Ishikawa (cell line): Measurements from ENCODE around the gene FKBP10.

Experiments used
- CEBPB ChIP-seq: IDR thresholded peaks from 2 replicates; pipeline ENCODE4 v1.6.1; 2012
- CREB1 ChIP-seq: IDR thresholded peaks from 2 replicates; pipeline ENCODE4 v1.6.1; 2012; ENCODE audit warnings: low read depth
- EGR1 ChIP-seq: IDR thresholded peaks from 2 replicates; pipeline ENCODE4 v1.6.1; 2012
- EP300 ChIP-seq: IDR thresholded peaks from 2 replicates; pipeline ENCODE4 v1.6.1; 2012; ENCODE audit warnings: borderline replicate concordance
- FOXM1 ChIP-seq: IDR thresholded peaks from 2 replicates; pipeline ENCODE4 v1.6.1; 2012; ENCODE audit warnings: low read depth, borderline replicate concordance
- NFIC ChIP-seq: IDR thresholded peaks from 2 replicates; pipeline ENCODE4 v1.6.1; 2012
- RAD21 ChIP-seq: IDR thresholded peaks from 2 replicates; pipeline ENCODE4 v1.6.1; 2012; ENCODE audit warnings: low read depth
- TAF1 ChIP-seq: IDR thresholded peaks from 2 replicates; pipeline ENCODE4 v1.6.1; 2012; ENCODE audit warnings: low read depth, mild to moderate bottlenecking
- TCF12 ChIP-seq: IDR thresholded peaks from 2 replicates; pipeline ENCODE4 v1.6.1; 2012; ENCODE audit warnings: low read depth
- TEAD4 ChIP-seq: IDR thresholded peaks from 2 replicates; pipeline ENCODE4 v1.6.1; 2012
- YY1 ChIP-seq: IDR thresholded peaks from 2 replicates; pipeline ENCODE4 v1.6.1; 2012; ENCODE audit warnings: low read depth
- ZBTB7A ChIP-seq: IDR thresholded peaks from 2 replicates; pipeline ENCODE4 v1.6.1; 2012; ENCODE audit warnings: low read depth
- TF ChIP-seq, protein P1 (sequence below): IDR thresholded peaks from 2 replicates; pipeline ENCODE4 v1.6.1; 2012
- TF ChIP-seq, protein P2 (sequence below): IDR thresholded peaks from 2 replicates; pipeline ENCODE4 v1.6.1; 2012
- TF ChIP-seq, protein P3 (sequence below): IDR thresholded peaks from 2 replicates; pipeline ENCODE4 v1.6.1; 2012; ENCODE audit warnings: low read depth, mild to moderate bottlenecking

Gene FKBP10

DNA sequence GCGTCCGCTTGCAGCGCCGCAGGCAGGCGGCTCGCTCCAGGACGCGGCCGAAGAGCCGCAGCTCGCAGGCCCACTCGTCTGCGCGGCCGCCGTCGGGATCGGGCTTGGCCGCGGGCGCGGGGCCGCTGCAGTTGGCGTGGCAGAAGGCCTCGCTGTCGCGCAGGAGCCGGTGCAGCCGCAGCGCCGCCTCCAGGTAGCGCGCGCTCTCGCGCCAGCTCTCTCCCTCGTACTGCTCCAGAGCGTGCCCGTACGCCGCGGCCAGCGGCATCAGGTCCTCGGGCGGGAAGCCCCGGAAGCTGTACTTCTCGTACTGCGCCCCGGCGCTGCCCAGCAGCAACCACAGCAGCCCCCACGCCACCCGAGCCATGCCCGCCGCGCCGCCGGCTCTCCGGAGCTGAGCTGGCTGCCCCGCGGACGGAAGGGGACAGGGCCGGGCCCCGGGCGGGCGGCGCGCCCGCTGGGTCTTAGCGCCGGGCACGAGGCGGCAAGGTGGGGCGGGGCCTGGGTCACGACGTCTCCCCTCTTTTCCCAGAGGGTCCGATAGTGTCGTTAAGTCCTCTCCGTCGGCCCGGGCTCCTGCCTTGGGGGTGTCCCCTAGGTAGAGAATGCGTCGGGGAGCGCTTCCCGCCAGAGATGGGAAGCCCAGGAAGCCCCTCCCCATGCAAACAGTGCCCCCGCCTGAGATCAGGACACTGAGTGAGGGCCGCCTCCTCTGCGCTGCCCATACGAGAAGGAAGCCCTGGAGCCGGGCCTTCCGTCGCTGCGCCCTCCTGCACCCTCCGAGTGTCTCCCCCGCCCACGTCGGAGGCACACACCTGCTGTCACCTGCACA is 1.0 kb upstream of the FKBP10 start, which contains the start of gene P3H4:
Gene P3H4 (minus strand): TSS at position 401 of the 832 bp plus-strand sequence. CDS start 34 bp downstream, at position 367.
- peak; percentile 60; the same call in 1 of the 2 replicates for TF ChIP-seq TAF1
- no peak for TF ChIP-seq TEAD4
- TF ChIP-seq TCF12, result no peak
- TF ChIP-seq EGR1, result 0 out of 2 replicates have a peak, but pooled peaks have one; percentile 20
- TF ChIP-seq RAD21, result peak; percentile 53; the same call in 1 of the 2 replicates
- TF ChIP-seq EP300, result no peak
- TF ChIP-seq, protein P1, sequence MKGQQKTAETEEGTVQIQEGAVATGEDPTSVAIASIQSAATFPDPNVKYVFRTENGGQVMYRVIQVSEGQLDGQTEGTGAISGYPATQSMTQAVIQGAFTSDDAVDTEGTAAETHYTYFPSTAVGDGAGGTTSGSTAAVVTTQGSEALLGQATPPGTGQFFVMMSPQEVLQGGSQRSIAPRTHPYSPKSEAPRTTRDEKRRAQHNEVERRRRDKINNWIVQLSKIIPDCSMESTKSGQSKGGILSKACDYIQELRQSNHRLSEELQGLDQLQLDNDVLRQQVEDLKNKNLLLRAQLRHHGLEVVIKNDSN, result no peak; the same call in 1 of the 2 replicates
- no peak for TF ChIP-seq FOXM1
- peak; percentile 27; the same call in 1 of the 2 replicates for TF ChIP-seq NFIC
- no peak for TF ChIP-seq CEBPB
- TF ChIP-seq, protein P2, sequence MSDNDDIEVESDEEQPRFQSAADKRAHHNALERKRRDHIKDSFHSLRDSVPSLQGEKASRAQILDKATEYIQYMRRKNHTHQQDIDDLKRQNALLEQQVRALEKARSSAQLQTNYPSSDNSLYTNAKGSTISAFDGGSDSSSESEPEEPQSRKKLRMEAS, result peak; percentile 84
- no peak for TF ChIP-seq CREB1
- TF ChIP-seq YY1, result no peak; the same call in 1 of the 2 replicates
- 0 out of 2 replicates have a peak, but pooled peaks have one; percentile 50 for TF ChIP-seq ZBTB7A
- TF ChIP-seq, protein P3, sequence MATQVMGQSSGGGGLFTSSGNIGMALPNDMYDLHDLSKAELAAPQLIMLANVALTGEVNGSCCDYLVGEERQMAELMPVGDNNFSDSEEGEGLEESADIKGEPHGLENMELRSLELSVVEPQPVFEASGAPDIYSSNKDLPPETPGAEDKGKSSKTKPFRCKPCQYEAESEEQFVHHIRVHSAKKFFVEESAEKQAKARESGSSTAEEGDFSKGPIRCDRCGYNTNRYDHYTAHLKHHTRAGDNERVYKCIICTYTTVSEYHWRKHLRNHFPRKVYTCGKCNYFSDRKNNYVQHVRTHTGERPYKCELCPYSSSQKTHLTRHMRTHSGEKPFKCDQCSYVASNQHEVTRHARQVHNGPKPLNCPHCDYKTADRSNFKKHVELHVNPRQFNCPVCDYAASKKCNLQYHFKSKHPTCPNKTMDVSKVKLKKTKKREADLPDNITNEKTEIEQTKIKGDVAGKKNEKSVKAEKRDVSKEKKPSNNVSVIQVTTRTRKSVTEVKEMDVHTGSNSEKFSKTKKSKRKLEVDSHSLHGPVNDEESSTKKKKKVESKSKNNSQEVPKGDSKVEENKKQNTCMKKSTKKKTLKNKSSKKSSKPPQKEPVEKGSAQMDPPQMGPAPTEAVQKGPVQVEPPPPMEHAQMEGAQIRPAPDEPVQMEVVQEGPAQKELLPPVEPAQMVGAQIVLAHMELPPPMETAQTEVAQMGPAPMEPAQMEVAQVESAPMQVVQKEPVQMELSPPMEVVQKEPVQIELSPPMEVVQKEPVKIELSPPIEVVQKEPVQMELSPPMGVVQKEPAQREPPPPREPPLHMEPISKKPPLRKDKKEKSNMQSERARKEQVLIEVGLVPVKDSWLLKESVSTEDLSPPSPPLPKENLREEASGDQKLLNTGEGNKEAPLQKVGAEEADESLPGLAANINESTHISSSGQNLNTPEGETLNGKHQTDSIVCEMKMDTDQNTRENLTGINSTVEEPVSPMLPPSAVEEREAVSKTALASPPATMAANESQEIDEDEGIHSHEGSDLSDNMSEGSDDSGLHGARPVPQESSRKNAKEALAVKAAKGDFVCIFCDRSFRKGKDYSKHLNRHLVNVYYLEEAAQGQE, result 0 out of 2 replicates have a peak, but pooled peaks have one; percentile 26

DNA sequence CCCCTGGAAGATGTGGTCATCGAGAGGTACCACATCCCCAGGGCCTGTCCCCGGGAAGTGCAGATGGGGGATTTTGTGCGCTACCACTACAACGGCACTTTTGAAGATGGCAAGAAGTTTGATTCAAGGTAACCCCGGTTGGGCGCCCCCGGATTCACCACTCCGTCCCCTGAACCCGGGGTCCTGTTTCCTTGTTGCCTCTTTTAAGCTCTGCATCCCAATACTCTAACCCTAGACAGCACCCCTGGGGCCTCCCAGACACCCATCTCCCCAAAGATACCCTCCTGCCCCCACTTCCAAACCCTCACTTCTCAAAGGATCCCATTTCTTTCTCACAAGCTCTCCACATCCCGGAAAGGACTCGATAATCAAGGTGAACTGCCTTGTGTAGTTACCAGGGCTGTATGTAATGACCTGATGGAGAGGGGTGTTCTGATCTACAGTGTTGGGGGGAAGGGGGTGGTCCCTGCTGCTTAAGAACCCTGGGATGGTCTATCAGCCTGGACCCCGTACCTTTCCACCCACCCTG is 412 bp downstream of the FKBP10 start:
- TF ChIP-seq EGR1, result no peak
- no peak for TF ChIP-seq NFIC
- TF ChIP-seq TAF1, result no peak

DNA sequence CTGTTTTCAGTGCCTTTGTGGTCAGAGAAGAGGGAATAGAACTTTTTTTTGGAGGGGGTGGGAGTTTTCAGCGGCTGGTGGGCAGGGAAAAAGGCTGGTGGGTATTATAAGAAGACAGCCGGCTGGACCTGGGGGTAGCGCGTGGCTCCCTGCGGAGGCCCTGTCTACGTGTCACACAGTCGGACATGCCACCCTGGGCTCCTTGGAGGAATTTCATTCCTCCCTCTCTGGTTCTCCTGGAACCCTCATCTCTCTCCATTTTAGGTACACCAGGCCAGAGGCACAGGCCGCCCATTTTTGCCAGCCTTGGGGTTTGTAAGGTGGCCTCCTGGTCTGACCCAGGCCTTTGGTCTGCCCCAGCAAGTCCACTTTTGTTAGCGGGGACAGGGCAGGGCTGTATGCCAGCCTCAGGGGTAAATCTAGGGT is 908 bp downstream of the FKBP10 start:
- TF ChIP-seq RAD21 (no peak), FOXM1 (no peak), NFIC (no peak), TAF1 (no peak), ZBTB7A (no peak), TEAD4 (no peak)
- TF ChIP-seq, protein P3, result no peak
- TF ChIP-seq, protein P2, result no peak
- TF ChIP-seq, protein P1, result no peak

DNA sequence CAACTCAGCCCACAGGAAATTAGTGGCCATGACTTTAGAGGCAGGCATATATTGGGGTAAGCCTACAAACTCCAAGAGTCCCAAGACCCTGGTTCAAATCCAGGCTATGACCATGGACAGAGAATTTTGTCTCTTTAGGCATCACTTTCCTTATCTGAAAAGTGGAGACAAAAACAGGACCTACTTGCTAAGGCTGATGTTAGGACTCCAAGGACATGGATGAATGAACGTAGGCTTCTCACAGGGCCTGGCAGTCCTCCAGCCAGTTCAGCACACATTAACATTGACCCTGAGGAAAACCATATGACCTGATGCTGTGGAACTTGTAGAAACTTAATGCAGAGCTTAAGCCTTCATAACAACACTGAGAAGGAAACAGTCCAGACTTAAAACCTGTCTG is 1.4 kb downstream of the FKBP10 start:
- TF ChIP-seq, protein P3, result peak; percentile 39; the same call in 1 of the 2 replicates
- TF ChIP-seq EGR1, result no peak
